OCI-LY1 (cell line): ENCODE data around the gene MYO1E.

Experiments used
- EZH2 ChIP-seq: fragments of 200-600 bp; sonication (generic), shearing (Covaris generic); IDR thresholded peaks from 2 replicates; pipeline ENCODE4 v1.8.0; 2017; ENCODE audit warnings: borderline replicate concordance, mixed run types, mild to moderate bottlenecking, antibody characterized with exemption, low read length, moderate library complexity, mixed read lengths
- TF ChIP-seq, protein P1 (sequence below): fragments of 200-600 bp; sonication (generic), shearing (Covaris generic); IDR thresholded peaks from 2 replicates; pipeline ENCODE4 v1.5.1; 2017; ENCODE audit warnings: mild to moderate bottlenecking, antibody characterized with exemption, low read length, moderate library complexity, mixed read lengths

DNA sequence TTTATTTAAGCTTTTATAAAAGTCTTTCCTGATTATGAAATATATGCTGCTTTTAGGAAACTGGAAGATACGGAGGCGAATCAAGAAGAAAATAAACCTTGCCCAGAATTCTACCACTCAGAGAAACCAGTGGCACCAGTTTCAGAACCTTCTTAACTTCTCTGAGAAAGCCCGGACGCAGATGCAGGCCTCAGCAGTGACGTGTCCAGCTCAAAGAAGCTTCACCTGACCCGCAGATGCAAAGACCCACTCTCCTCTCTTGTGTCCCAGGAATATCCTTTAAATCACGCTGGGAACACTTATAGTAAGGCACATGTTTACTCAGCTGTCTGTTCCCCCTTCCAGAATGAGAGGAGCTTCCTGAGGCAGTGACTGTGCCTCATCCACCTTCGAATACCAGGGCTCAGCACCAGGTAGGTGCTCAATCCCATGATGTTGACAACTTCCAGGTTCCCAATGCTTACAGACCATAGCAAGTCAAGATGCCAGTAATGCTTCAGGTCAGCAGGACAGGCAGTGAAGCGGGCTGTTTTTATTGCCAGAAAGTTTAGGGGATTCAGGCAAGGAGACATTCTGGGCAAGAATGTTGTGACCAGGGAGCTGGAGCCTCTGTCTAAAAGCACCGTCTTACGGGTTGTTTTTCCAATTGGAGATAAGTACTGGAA, 205.9 kb downstream of the MYO1E start:
- TF ChIP-seq, protein P1, sequence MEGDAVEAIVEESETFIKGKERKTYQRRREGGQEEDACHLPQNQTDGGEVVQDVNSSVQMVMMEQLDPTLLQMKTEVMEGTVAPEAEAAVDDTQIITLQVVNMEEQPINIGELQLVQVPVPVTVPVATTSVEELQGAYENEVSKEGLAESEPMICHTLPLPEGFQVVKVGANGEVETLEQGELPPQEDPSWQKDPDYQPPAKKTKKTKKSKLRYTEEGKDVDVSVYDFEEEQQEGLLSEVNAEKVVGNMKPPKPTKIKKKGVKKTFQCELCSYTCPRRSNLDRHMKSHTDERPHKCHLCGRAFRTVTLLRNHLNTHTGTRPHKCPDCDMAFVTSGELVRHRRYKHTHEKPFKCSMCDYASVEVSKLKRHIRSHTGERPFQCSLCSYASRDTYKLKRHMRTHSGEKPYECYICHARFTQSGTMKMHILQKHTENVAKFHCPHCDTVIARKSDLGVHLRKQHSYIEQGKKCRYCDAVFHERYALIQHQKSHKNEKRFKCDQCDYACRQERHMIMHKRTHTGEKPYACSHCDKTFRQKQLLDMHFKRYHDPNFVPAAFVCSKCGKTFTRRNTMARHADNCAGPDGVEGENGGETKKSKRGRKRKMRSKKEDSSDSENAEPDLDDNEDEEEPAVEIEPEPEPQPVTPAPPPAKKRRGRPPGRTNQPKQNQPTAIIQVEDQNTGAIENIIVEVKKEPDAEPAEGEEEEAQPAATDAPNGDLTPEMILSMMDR, result no peak
- no peak for TF ChIP-seq EZH2
